Neuron (in vitro differentiated cells): Measurements from ENCODE around the gene FBN2.
A peak's percentile ranks its signal among the peaks of the same experiment; 100 is the strongest.

Experiments
- H2AFZ ChIP-seq: one replicate; pipeline ENCODE4 v1.6.1; 2013; ENCODE audit warnings: low read depth, mild to moderate bottlenecking, inconsistent platforms, low read length, moderate library complexity
- H3K27me3 ChIP-seq: one replicate; pipeline ENCODE4 v1.6.1; 2013; ENCODE audit warnings: low read length; ENCODE audit not compliant: insufficient read depth
- H3K36me3 ChIP-seq: one replicate; pipeline ENCODE4 v1.6.1; 2013; ENCODE audit warnings: low read length; ENCODE audit not compliant: insufficient read depth
- H3K4me1 ChIP-seq: one replicate; pipeline ENCODE4 v1.6.1; 2013; ENCODE audit warnings: low read length; ENCODE audit not compliant: insufficient read depth
- H3K4me3 ChIP-seq: 2 replicates; pipeline ENCODE4 v1.5.1; 2013; ENCODE audit warnings: mild to moderate bottlenecking, low read length, moderate library complexity
- H3K9me3 ChIP-seq: one replicate; pipeline ENCODE4 v1.6.1; 2013; ENCODE audit warnings: low read length

Gene FBN2

GRCh38 chr5:128538000-128538249 is at the start of gene FBN2:
FBN2 (minus strand) TSS chr5:128538245; CDS start chr5:128537603, 642 bp downstream.
- no peaks in the 10 kb centered on the region for H3K36me3 ChIP-seq
- H3K4me3 ChIP-seq, result peak within 1 kb of the TSS; percentile 51
- H2AFZ ChIP-seq, result peak within 1 kb of the TSS; percentile 98
- peaks cover 9% of the 10 kb centered on the region for H3K4me1 ChIP-seq
- no peaks in the 10 kb centered on the region for H3K27me3 ChIP-seq
- no peaks in the 10 kb centered on the region for H3K9me3 ChIP-seq

GRCh38 chr5:128587275-128587674 is 49.2 kb upstream of the FBN2 start:
- H3K4me3 ChIP-seq, result no peak overlapping the region
- no peaks in the 10 kb centered on the region for H3K4me1 ChIP-seq
- no peaks in the 10 kb centered on the region for H3K36me3 ChIP-seq
- H3K27me3 ChIP-seq, result no peaks in the 10 kb centered on the region
- H2AFZ ChIP-seq, result no peak overlapping the region
- H3K9me3 ChIP-seq, result no peaks in the 10 kb centered on the region

GRCh38 chr5:128586848-128587247 is 48.8 kb upstream of the FBN2 start:
- no peaks in the 10 kb centered on the region for H3K9me3 ChIP-seq
- H3K4me1 ChIP-seq, result no peaks in the 10 kb centered on the region
- no peaks in the 10 kb centered on the region for H3K27me3 ChIP-seq
- no peaks in the 10 kb centered on the region for H3K36me3 ChIP-seq
- H3K4me3 ChIP-seq, result no peak overlapping the region
- H2AFZ ChIP-seq, result no peak overlapping the region

GRCh38 chr5:128579639-128580038 is 41.6 kb upstream of the FBN2 start:
- Histone ChIP-seq H2AFZ (no peak overlapping the region), H3K4me3 (no peak overlapping the region)

GRCh38 chr5:128579093-128579492 is 41.0 kb upstream of the FBN2 start:
- Histone ChIP-seq H2AFZ (no peak overlapping the region), H3K4me1 (no peaks in the 10 kb centered on the region), H3K27me3 (no peaks in the 10 kb centered on the region), H3K36me3 (no peaks in the 10 kb centered on the region), H3K4me3 (no peak overlapping the region), H3K9me3 (no peaks in the 10 kb centered on the region)

More at GRCh38 chr5:128579639-128580038, 41.6 kb upstream of the FBN2 start:
- no peaks in the 10 kb centered on the region for H3K9me3 ChIP-seq
- H3K4me1 ChIP-seq, result no peaks in the 10 kb centered on the region
- H3K27me3 ChIP-seq, result no peaks in the 10 kb centered on the region
- no peaks in the 10 kb centered on the region for H3K36me3 ChIP-seq

GRCh38 chr5:128574041-128574440 is 36.0 kb upstream of the FBN2 start:
- no peaks in the 10 kb centered on the region for H3K4me1 ChIP-seq
- H3K27me3 ChIP-seq, result no peaks in the 10 kb centered on the region
- no peak overlapping the region for H3K4me3 ChIP-seq
- no peaks in the 10 kb centered on the region for H3K9me3 ChIP-seq
- no peaks in the 10 kb centered on the region for H3K36me3 ChIP-seq
- no peak overlapping the region for H2AFZ ChIP-seq

GRCh38 chr5:128572930-128573319 is 34.9 kb upstream of the FBN2 start:
- no peak overlapping the region for H3K4me3 ChIP-seq
- H2AFZ ChIP-seq, result no peak overlapping the region
- no peaks in the 10 kb centered on the region for H3K36me3 ChIP-seq
- no peaks in the 10 kb centered on the region for H3K4me1 ChIP-seq
- no peaks in the 10 kb centered on the region for H3K27me3 ChIP-seq
- no peaks in the 10 kb centered on the region for H3K9me3 ChIP-seq

- Histone ChIP-seq H3K36me3 (no peaks in the 10 kb centered on the region), H3K9me3 (no peaks in the 10 kb centered on the region), H3K4me3 (no peak overlapping the region), H3K4me1 (no peaks in the 10 kb centered on the region), H2AFZ (peak overlapping the region; percentile 7), H3K27me3 (no peaks in the 10 kb centered on the region)
Observed at GRCh38 chr5:128572051-128572929, 34.2 kb upstream of the FBN2 start.

- no peaks in the 10 kb centered on the region for H3K9me3 ChIP-seq
- no peaks in the 10 kb centered on the region for H3K36me3 ChIP-seq
- H2AFZ ChIP-seq, result no peak overlapping the region
- H3K4me3 ChIP-seq, result no peak overlapping the region
- H3K4me1 ChIP-seq, result no peaks in the 10 kb centered on the region
- H3K27me3 ChIP-seq, result no peaks in the 10 kb centered on the region
Observed at GRCh38 chr5:128566178-128566577, 28.1 kb upstream of the FBN2 start.

GRCh38 chr5:128559300-128560297 is 21.6 kb upstream of the FBN2 start:
- Histone ChIP-seq H3K4me3 (no peak overlapping the region), H2AFZ (no peak overlapping the region), H3K36me3 (no peaks in the 10 kb centered on the region), H3K9me3 (no peaks in the 10 kb centered on the region), H3K27me3 (no peaks in the 10 kb centered on the region), H3K4me1 (no peaks in the 10 kb centered on the region)

GRCh38 chr5:128553747-128554146 is 15.7 kb upstream of the FBN2 start:
- no peaks in the 10 kb centered on the region for H3K9me3 ChIP-seq
- H3K36me3 ChIP-seq, result no peaks in the 10 kb centered on the region
- no peaks in the 10 kb centered on the region for H3K4me1 ChIP-seq
- no peak overlapping the region for H3K4me3 ChIP-seq
- H2AFZ ChIP-seq, result no peak overlapping the region
- H3K27me3 ChIP-seq, result no peaks in the 10 kb centered on the region

GRCh38 chr5:128551476-128551875 is 13.4 kb upstream of the FBN2 start:
- Histone ChIP-seq H3K4me1 (no peaks in the 10 kb centered on the region), H3K36me3 (no peaks in the 10 kb centered on the region), H3K9me3 (no peaks in the 10 kb centered on the region), H3K4me3 (no peak overlapping the region), H2AFZ (no peak overlapping the region), H3K27me3 (no peaks in the 10 kb centered on the region)

- Histone ChIP-seq H3K4me1 (no peaks in the 10 kb centered on the region), H3K27me3 (no peaks in the 10 kb centered on the region)
Observed at GRCh38 chr5:128549496-128549895, 11.5 kb upstream of the FBN2 start.

More at GRCh38 chr5:128549496-128549895, 11.5 kb upstream of the FBN2 start:
- Histone ChIP-seq H3K4me3 (no peak overlapping the region), H3K36me3 (no peaks in the 10 kb centered on the region), H2AFZ (no peak overlapping the region), H3K9me3 (no peaks in the 10 kb centered on the region)
